IPS-NIHi7 (cell line): Measurements from ENCODE around the gene ABCA3.
"Not testable (repeated sequence)": the region's sequence is repeated elsewhere in the genome, so short reads cannot be mapped to it uniquely, and the experiment has no call there.

Experiments
- DNase-seq: peaks from one replicate; pipeline ENCODE4 v3.0.0; 2012; ENCODE audit warnings: mixed read lengths; ENCODE audit errors: extremely low spot score

ABCA3 gene

GRCh38 chr16:2340564-2341455 is at the start of gene ABCA3:
Gene ABCA3, minus strand, starts transcription at chr16:2340728. Its CDS starts 14,262 bp downstream, at chr16:2326466.
- DNase-seq, result peak; percentile 100

GRCh38 chr16:2388875-2389433 is 48.4 kb upstream of the ABCA3 start:
- DNase-seq, result no peak

GRCh38 chr16:2388139-2388874 is 47.8 kb upstream of the ABCA3 start:
- DNase-seq, result no peak

GRCh38 chr16:2386990-2387389 is 46.5 kb upstream of the ABCA3 start:
- DNase-seq, result peak; percentile 75

GRCh38 chr16:2385982-2386381 is 45.5 kb upstream of the ABCA3 start:
- not testable (repeated sequence) for DNase-seq

GRCh38 chr16:2385190-2385836 is 44.8 kb upstream of the ABCA3 start:
- DNase-seq, result peak; percentile 29

GRCh38 chr16:2384426-2384825 is 43.9 kb upstream of the ABCA3 start:
- DNase-seq, result no peak

- no peak for DNase-seq
Observed at GRCh38 chr16:2383501-2383900, 43.0 kb upstream of the ABCA3 start.

GRCh38 chr16:2374644-2375043 is 34.1 kb upstream of the ABCA3 start:
- no peak for DNase-seq

GRCh38 chr16:2373176-2373575 is 32.6 kb upstream of the ABCA3 start:
- DNase-seq, result no peak

GRCh38 chr16:2372684-2373083 is 32.2 kb upstream of the ABCA3 start:
- no peak for DNase-seq

GRCh38 chr16:2371421-2371820 is 30.9 kb upstream of the ABCA3 start:
- DNase-seq, result no peak

GRCh38 chr16:2370721-2371120 is 30.2 kb upstream of the ABCA3 start:
- no peak for DNase-seq

- no peak for DNase-seq
Observed at GRCh38 chr16:2366660-2367309, 26.3 kb upstream of the ABCA3 start.

- DNase-seq, result no peak
Observed at GRCh38 chr16:2365397-2366294, 25.1 kb upstream of the ABCA3 start.

GRCh38 chr16:2364638-2365210 is 24.2 kb upstream of the ABCA3 start:
- no peak for DNase-seq

GRCh38 chr16:2362218-2362617 is 21.7 kb upstream of the ABCA3 start:
- no peak for DNase-seq

- DNase-seq, result no peak
Observed at GRCh38 chr16:2361129-2361528, 20.6 kb upstream of the ABCA3 start.

GRCh38 chr16:2359919-2360318 is 19.4 kb upstream of the ABCA3 start:
- DNase-seq, result no peak

GRCh38 chr16:2358811-2359210 is 18.3 kb upstream of the ABCA3 start:
- no peak for DNase-seq
